Measurements from ENCODE around the gene YY1.

- TF ChIP-seq CTCF (IDR thresholded peaks at IDR 0.05; ENCODE audit: control extremely low read depth in 1 of 3, insufficient read depth in 1 of 3, low read depth in 1 of 3, low read length in 3 of 3), result no peak
- no peak for TF ChIP-seq ATF3 (IDR thresholded peaks at IDR 0.05; ENCODE audit: insufficient read depth, low read depth, low read length)
- TF ChIP-seq CBX8 (IDR thresholded peaks at IDR 0.05; ENCODE audit: borderline replicate concordance, low read depth, low read length), result no peak
- no peak for TF ChIP-seq RNF2 (IDR thresholded peaks at IDR 0.05; ENCODE audit: borderline replicate concordance, low read depth, low read length, missing control alignments, poor library complexity, severe bottlenecking)
- TF ChIP-seq ASH2L (IDR thresholded peaks at IDR 0.05; ENCODE audit: low read length), result no peak
- no peak for TF ChIP-seq POLR2A (IDR thresholded peaks at IDR 0.05; ENCODE audit: control extremely low read depth in 1 of 2, low read depth in 2 of 2, low read length in 2 of 2)
- no peak for TF ChIP-seq CHD1 (IDR thresholded peaks at IDR 0.05; ENCODE audit: low read depth, low read length)
- TF ChIP-seq RXRA (IDR thresholded peaks at IDR 0.05; ENCODE audit: insufficient read depth, low read depth, low read length), result no peak
- no peak for TF ChIP-seq TCF12 (IDR thresholded peaks at IDR 0.05; ENCODE audit: low read depth, low read length)
- TF ChIP-seq YY1 (IDR thresholded peaks at IDR 0.05; ENCODE audit: low read depth, low read length), result no peak
- no peak for TF ChIP-seq GABPA (IDR thresholded peaks at IDR 0.05; ENCODE audit: borderline replicate concordance, insufficient read depth, low read length)
- TF ChIP-seq EGR1 (IDR thresholded peaks at IDR 0.05; ENCODE audit: borderline replicate concordance, low read depth, low read length), result no peak
- no peak for TF ChIP-seq EP300 (IDR thresholded peaks at IDR 0.05; ENCODE audit: borderline replicate concordance in 1 of 2, low read depth in 2 of 2, low read length in 2 of 2)
- no peak for TF ChIP-seq CEBPB (IDR thresholded peaks at IDR 0.05; ENCODE audit: low read depth, low read length)
Measured at GRCh38 chr14:100320157-100320856, 81.4 kb downstream of the YY1 start.
